ENCODE results near the gene CYB561D2. TPM values are rescaled to one million over a fixed set of nuclear protein-coding genes. Genes with fewer than 3 reads are reported as not detected.

The CYB561D2 gene
- total and polyA plus RNA-seq, 2 donors: 20.4 to 28.5 TPM

GRCh38 chr3:50327129-50327528, 23.5 kb upstream of the CYB561D2 start:
- peaks cover 44 to 48% of the 10 kb centered on the region in 2 donors for H3K36me3 ChIP-seq (ENCODE audit: control insufficient read depth in 2 of 2, insufficient read depth in 2 of 2, low read length in 1 of 2)
- no peak for DNase-seq (ENCODE audit: low read depth in 6 of 9, low spot score in 9 of 9)
- WGBS: 86% methylated on average over 4 of the region's 4 CpGs
- H3K9me3 ChIP-seq (ENCODE audit: control insufficient read depth in 2 of 2, insufficient read depth in 1 of 2, low read length in 1 of 2): peaks cover 0 to 4% of the 10 kb centered on the region in 2 donors
- H3K27ac ChIP-seq (ENCODE audit: low read depth in 1 of 2, low read length in 1 of 2): no peak overlapping the region
- peak overlapping the region; percentile 81 to 88 for H3K4me3 ChIP-seq (ENCODE audit: low read length in 2 of 2)
- H3K27me3 ChIP-seq (ENCODE audit: control insufficient read depth in 2 of 2, insufficient read depth in 1 of 2, low read length in 1 of 2): no peaks in the 10 kb centered on the region
- H3K4me1 ChIP-seq (ENCODE audit: control insufficient read depth in 2 of 2, insufficient read depth in 2 of 2, low read length in 2 of 2): peaks cover 7 to 24% of the 10 kb centered on the region in 2 donors

- peak; percentile 91 to 99 (median 97) for DNase-seq (ENCODE audit: low read depth in 6 of 9, low spot score in 9 of 9)
- peaks cover 47 to 53% of the 10 kb centered on the region in 2 donors for H3K36me3 ChIP-seq (ENCODE audit: control insufficient read depth in 2 of 2, insufficient read depth in 2 of 2, low read length in 1 of 2)
- H3K27ac ChIP-seq (ENCODE audit: low read depth in 1 of 2, low read length in 1 of 2): peak within 1 kb of the TSS; percentile 82 to 86
- peak within 1 kb of the TSS; percentile 81 to 88 for H3K4me3 ChIP-seq (ENCODE audit: low read length in 2 of 2)
- WGBS: 4% methylated on average over 55 of the region's 55 CpGs
- peaks cover 5 to 20% of the 10 kb centered on the region in 2 donors for H3K4me1 ChIP-seq (ENCODE audit: control insufficient read depth in 2 of 2, insufficient read depth in 2 of 2, low read length in 2 of 2)
- H3K9me3 ChIP-seq (ENCODE audit: control insufficient read depth in 2 of 2, insufficient read depth in 1 of 2, low read length in 1 of 2): peaks cover 0 to 4% of the 10 kb centered on the region in 2 donors
- no peaks in the 10 kb centered on the region for H3K27me3 ChIP-seq (ENCODE audit: control insufficient read depth in 2 of 2, insufficient read depth in 1 of 2, low read length in 1 of 2)
These were observed 22.5 kb upstream of the CYB561D2 start, which contains the start of gene TUSC2 for GRCh38 chr3:50327943-50328691. TSS of gene TUSC2 (minus strand) at chr3:50328223. CDS start at chr3:50328099, 124 bp downstream.

GRCh38 chr3:50330330-50330729, 20.3 kb upstream of the CYB561D2 start:
- H3K27me3 ChIP-seq (ENCODE audit: control insufficient read depth in 2 of 2, insufficient read depth in 1 of 2, low read length in 1 of 2): no peaks in the 10 kb centered on the region
- H3K9me3 ChIP-seq (ENCODE audit: control insufficient read depth in 2 of 2, insufficient read depth in 1 of 2, low read length in 1 of 2): peaks cover 0 to 4% of the 10 kb centered on the region in 2 donors
- peaks cover 40 to 60% of the 10 kb centered on the region in 2 donors for H3K36me3 ChIP-seq (ENCODE audit: control insufficient read depth in 2 of 2, insufficient read depth in 2 of 2, low read length in 1 of 2)
- no peak for DNase-seq (ENCODE audit: low read depth in 6 of 9, low spot score in 9 of 9)
- H3K27ac ChIP-seq (ENCODE audit: low read depth in 1 of 2, low read length in 1 of 2): no peak overlapping the region
- WGBS: 98% methylated on average over 10 of the region's 10 CpGs
- H3K4me3 ChIP-seq (ENCODE audit: low read length in 2 of 2): no peak overlapping the region
- peaks cover 5 to 34% of the 10 kb centered on the region in 2 donors for H3K4me1 ChIP-seq (ENCODE audit: control insufficient read depth in 2 of 2, insufficient read depth in 2 of 2, low read length in 2 of 2)

- H3K27me3 ChIP-seq (ENCODE audit: control insufficient read depth in 2 of 2, insufficient read depth in 1 of 2, low read length in 1 of 2): no peaks in the 10 kb centered on the region
- DNase-seq (ENCODE audit: low read depth in 6 of 9, low spot score in 9 of 9): no peak
- no peak overlapping the region for H3K27ac ChIP-seq (ENCODE audit: low read depth in 1 of 2, low read length in 1 of 2)
- WGBS: 98% methylated on average over 19 of the region's 19 CpGs
- H3K36me3 ChIP-seq (ENCODE audit: control insufficient read depth in 2 of 2, insufficient read depth in 2 of 2, low read length in 1 of 2): peaks cover 29 to 49% of the 10 kb centered on the region in 2 donors
- no peak overlapping the region for H3K4me3 ChIP-seq (ENCODE audit: low read length in 2 of 2)
- H3K4me1 ChIP-seq (ENCODE audit: control insufficient read depth in 2 of 2, insufficient read depth in 2 of 2, low read length in 2 of 2): peaks cover 14 to 45% of the 10 kb centered on the region in 2 donors
- H3K9me3 ChIP-seq (ENCODE audit: control insufficient read depth in 2 of 2, insufficient read depth in 1 of 2, low read length in 1 of 2): peaks cover 0 to 4% of the 10 kb centered on the region in 2 donors
These were observed 19.2 kb upstream of the CYB561D2 start for GRCh38 chr3:50331364-50331907.

- DNase-seq (ENCODE audit: low read depth in 6 of 9, low spot score in 9 of 9): no peak
These were observed 16.8 kb upstream of the CYB561D2 start for GRCh38 chr3:50333744-50334328.

GRCh38 chr3:50334339-50335075, 16.2 kb upstream of the CYB561D2 start:
- peaks cover 0 to 13% of the 10 kb centered on the region in 2 donors for H3K27me3 ChIP-seq (ENCODE audit: control insufficient read depth in 2 of 2, insufficient read depth in 1 of 2, low read length in 1 of 2)
- no peak for DNase-seq (ENCODE audit: low read depth in 6 of 9, low spot score in 9 of 9)
- no peaks in the 10 kb centered on the region for H3K9me3 ChIP-seq (ENCODE audit: control insufficient read depth in 2 of 2, insufficient read depth in 1 of 2, low read length in 1 of 2)
- H3K27ac ChIP-seq (ENCODE audit: low read depth in 1 of 2, low read length in 1 of 2): peak overlapping the region in 1 of 2 donors; percentile 66
- H3K4me1 ChIP-seq (ENCODE audit: control insufficient read depth in 2 of 2, insufficient read depth in 2 of 2, low read length in 2 of 2): peaks cover 19 to 49% of the 10 kb centered on the region in 2 donors
- no peak overlapping the region for H3K4me3 ChIP-seq (ENCODE audit: low read length in 2 of 2)
- 92% methylated on average over 5 of the region's 5 CpGs for WGBS
- peaks cover 29 to 43% of the 10 kb centered on the region in 2 donors for H3K36me3 ChIP-seq (ENCODE audit: control insufficient read depth in 2 of 2, insufficient read depth in 2 of 2, low read length in 1 of 2)

More at GRCh38 chr3:50333744-50334328, 16.8 kb upstream of the CYB561D2 start:
- H3K4me3 ChIP-seq (ENCODE audit: low read length in 2 of 2): no peak overlapping the region
- H3K4me1 ChIP-seq (ENCODE audit: control insufficient read depth in 2 of 2, insufficient read depth in 2 of 2, low read length in 2 of 2): peaks cover 16 to 43% of the 10 kb centered on the region in 2 donors
- peaks cover 29 to 48% of the 10 kb centered on the region in 2 donors for H3K36me3 ChIP-seq (ENCODE audit: control insufficient read depth in 2 of 2, insufficient read depth in 2 of 2, low read length in 1 of 2)
- WGBS: 87% methylated on average over 12 of the region's 12 CpGs
- no peaks in the 10 kb centered on the region for H3K9me3 ChIP-seq (ENCODE audit: control insufficient read depth in 2 of 2, insufficient read depth in 1 of 2, low read length in 1 of 2)
- peaks cover 0 to 7% of the 10 kb centered on the region in 2 donors for H3K27me3 ChIP-seq (ENCODE audit: control insufficient read depth in 2 of 2, insufficient read depth in 1 of 2, low read length in 1 of 2)
- peak overlapping the region; percentile 20 to 66 for H3K27ac ChIP-seq (ENCODE audit: low read depth in 1 of 2, low read length in 1 of 2)

- Histone ChIP-seq H3K9me3 (ENCODE audit: control insufficient read depth in 2 of 2, insufficient read depth in 1 of 2, low read length in 1 of 2) (peaks cover 0 to 4% of the 10 kb centered on the region in 2 donors), H3K27me3 (ENCODE audit: control insufficient read depth in 2 of 2, insufficient read depth in 1 of 2, low read length in 1 of 2) (peaks cover 0 to 32% of the 10 kb centered on the region in 2 donors), H3K27ac (ENCODE audit: low read depth in 1 of 2, low read length in 1 of 2) (peak overlapping the region; percentile 96 to 97), H3K4me3 (ENCODE audit: low read length in 2 of 2) (peak overlapping the region; percentile 68 to 86), H3K36me3 (ENCODE audit: control insufficient read depth in 2 of 2, insufficient read depth in 2 of 2, low read length in 1 of 2) (peaks cover 8 to 22% of the 10 kb centered on the region in 2 donors), H3K4me1 (ENCODE audit: control insufficient read depth in 2 of 2, insufficient read depth in 2 of 2, low read length in 2 of 2) (peaks cover 24 to 69% of the 10 kb centered on the region in 2 donors)
- 4% methylated on average over 31 of the region's 31 CpGs for WGBS
- peak in 3 of 9 donors; percentile 30 to 55 (median 42) for DNase-seq (ENCODE audit: low read depth in 6 of 9, low spot score in 9 of 9)
These were observed 14.0 kb upstream of the CYB561D2 start for GRCh38 chr3:50336452-50337174.

GRCh38 chr3:50337175-50337861, 13.3 kb upstream of the CYB561D2 start:
- WGBS: under 1% methylated on average over 79 of the region's 79 CpGs
- peak overlapping the region; percentile 68 to 86 for H3K4me3 ChIP-seq (ENCODE audit: low read length in 2 of 2)
- H3K36me3 ChIP-seq (ENCODE audit: control insufficient read depth in 2 of 2, insufficient read depth in 2 of 2, low read length in 1 of 2): peaks cover 1 to 15% of the 10 kb centered on the region in 2 donors
- DNase-seq (ENCODE audit: low read depth in 6 of 9, low spot score in 9 of 9): peak; percentile 78 to 97 (median 87)
- H3K27me3 ChIP-seq (ENCODE audit: control insufficient read depth in 2 of 2, insufficient read depth in 1 of 2, low read length in 1 of 2): peaks cover 0 to 32% of the 10 kb centered on the region in 2 donors
- peaks cover 24 to 70% of the 10 kb centered on the region in 2 donors for H3K4me1 ChIP-seq (ENCODE audit: control insufficient read depth in 2 of 2, insufficient read depth in 2 of 2, low read length in 2 of 2)
- peaks cover 0 to 4% of the 10 kb centered on the region in 2 donors for H3K9me3 ChIP-seq (ENCODE audit: control insufficient read depth in 2 of 2, insufficient read depth in 1 of 2, low read length in 1 of 2)
- H3K27ac ChIP-seq (ENCODE audit: low read depth in 1 of 2, low read length in 1 of 2): peak overlapping the region; percentile 96 to 97
